CD4-positive, alpha-beta T cell treated with Interleukin-4 for 1 hour (primary cell): ENCODE data around the gene MAN2A1.

Source experiments
- DNase-seq, 2 donors: peaks; one replicate each; pipeline ENCODE4 v3.0.0-alpha.2; 2020 to 2022

MAN2A1 gene

GRCh38 chr5:109708813-109709212 lies 19.1 kb downstream of the MAN2A1 start:
- no peak for DNase-seq

DNA sequence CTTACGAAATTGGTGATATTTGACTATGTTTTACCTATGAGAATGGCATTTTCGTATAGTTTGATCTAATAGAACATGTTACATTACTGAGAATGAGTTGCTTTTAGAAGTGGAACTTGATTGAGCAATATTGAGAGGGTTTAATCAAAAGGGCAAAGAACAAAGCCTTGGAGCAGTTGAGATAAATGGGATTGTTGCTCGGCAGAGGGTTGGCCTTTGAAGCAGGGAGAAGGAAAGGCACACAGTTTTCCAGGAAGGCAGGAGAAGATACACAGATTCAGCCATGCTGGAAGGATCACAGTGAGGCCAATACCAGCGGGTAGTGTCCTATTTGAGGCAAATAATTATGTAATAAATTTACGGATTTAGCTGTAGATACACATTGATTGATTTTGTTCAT lies 19.5 kb downstream of the MAN2A1 start:
- no peak for DNase-seq

- DNase-seq: no peak
Measured at GRCh38 chr5:109711673-109712072, 21.9 kb downstream of the MAN2A1 start.

- no peak for DNase-seq
Measured at GRCh38 chr5:109713453-109713852, 23.7 kb downstream of the MAN2A1 start.

GRCh38 chr5:109714592-109714991 lies 24.9 kb downstream of the MAN2A1 start:
- no peak for DNase-seq

- no peak for DNase-seq
Measured at GRCh38 chr5:109718216-109718615, 28.5 kb downstream of the MAN2A1 start.

GRCh38 chr5:109718632-109719031 lies 28.9 kb downstream of the MAN2A1 start:
- DNase-seq: no peak

- no peak for DNase-seq
Measured at GRCh38 chr5:109719978-109720377, 30.3 kb downstream of the MAN2A1 start.

GRCh38 chr5:109721741-109722140 lies 32.0 kb downstream of the MAN2A1 start:
- no peak for DNase-seq

GRCh38 chr5:109723606-109724005 lies 33.9 kb downstream of the MAN2A1 start:
- DNase-seq: no peak

- no peak for DNase-seq
Measured at GRCh38 chr5:109725135-109725534, 35.4 kb downstream of the MAN2A1 start.

DNA sequence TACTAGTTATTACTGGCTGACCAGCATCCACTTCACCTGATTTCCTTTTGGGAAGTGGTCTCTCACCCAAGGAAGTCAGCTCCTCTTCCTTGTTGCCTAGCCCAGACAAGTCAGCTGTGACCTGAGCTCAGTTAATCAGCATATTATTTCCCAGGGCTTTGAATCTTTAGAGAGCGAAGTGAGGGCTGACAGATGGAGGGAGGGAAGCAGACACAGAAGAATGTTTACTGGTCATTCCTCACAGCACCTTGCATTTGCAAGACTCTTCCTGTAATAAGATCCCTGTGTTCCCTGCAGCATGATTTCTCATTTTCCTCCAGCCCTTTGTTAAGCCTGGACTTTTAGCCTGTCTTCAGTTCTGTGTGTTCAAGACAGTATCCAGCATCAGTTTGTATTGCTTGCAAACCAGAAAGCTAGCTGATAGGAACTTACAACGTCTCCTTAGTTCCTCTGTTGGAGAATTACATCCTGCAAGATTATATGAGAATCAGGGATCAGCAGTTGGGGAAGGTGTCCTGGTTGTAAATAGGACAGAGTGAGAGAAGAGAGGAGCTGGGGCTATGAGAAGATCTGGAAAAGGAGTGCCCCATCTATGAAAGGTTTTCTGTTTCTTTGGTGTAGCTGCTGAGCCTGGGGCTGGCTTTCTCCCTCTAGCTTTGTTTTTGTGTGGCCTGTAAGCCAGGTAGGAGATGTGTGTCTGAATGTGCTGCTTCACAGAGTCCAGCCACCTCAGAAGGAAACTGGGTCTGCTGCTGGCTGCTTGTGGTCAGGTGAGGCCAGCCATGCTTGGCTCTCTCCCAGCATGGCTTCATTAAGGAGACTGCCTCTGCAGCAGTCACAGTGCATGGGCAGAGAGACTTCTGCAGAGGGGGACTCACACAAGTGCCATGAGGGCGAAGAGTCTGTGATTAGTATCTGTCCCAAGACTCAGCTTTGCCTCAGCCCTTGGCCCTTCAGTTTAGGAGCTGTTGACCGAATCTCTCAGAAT lies 50.3 kb downstream of the MAN2A1 start:
- no peak for DNase-seq

GRCh38 chr5:109740966-109741365 lies 51.2 kb downstream of the MAN2A1 start:
- DNase-seq: no peak

- DNase-seq: no peak
Measured at GRCh38 chr5:109741390-109741789, 51.7 kb downstream of the MAN2A1 start.

GRCh38 chr5:109743041-109743531 lies 53.4 kb downstream of the MAN2A1 start:
- no peak for DNase-seq

DNA sequence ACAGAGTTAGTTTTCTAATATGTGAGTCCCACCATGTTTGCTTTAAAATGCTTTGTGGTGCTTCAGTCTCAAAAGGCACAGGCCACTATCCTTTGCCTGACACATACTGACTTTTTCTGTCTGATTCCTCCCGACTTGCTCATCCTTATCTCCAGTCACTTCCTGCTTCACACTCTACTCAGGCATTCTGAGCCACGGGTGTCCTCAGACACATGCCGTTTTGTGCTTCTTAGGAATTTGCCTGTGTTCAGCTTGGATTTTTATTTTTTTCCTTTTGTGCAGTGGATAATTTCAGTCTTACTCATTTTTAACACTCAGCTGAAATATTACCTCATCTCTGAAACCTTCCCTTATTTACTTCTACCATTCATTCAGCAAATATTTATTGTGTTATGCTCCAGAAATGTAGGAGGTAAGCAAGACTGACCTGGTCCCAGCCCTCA lies 54.1 kb downstream of the MAN2A1 start:
- no peak for DNase-seq

- no peak for DNase-seq
Measured at GRCh38 chr5:109744261-109744660, 54.5 kb downstream of the MAN2A1 start.

DNA sequence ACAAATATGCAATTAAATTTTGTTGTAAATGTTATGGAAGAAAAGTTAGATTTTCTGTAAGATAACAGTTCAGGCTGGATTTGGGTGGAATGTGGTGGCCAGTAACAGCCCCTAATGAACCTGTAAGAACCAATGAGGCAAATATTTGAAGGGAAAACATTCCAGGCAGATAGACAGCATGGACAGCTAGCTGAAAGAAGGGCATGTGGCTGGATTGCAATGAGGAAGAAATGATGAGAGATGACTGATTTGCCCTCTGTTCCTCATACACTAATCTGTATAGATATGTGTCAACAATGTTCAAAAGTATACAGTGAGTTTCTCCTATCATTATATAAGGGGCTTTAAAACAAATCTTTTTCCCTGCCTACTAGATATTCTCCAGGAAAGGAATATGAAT lies 58.8 kb downstream of the MAN2A1 start:
- no peak for DNase-seq

GRCh38 chr5:109750463-109750862 lies 60.7 kb downstream of the MAN2A1 start:
- DNase-seq: no peak

DNA sequence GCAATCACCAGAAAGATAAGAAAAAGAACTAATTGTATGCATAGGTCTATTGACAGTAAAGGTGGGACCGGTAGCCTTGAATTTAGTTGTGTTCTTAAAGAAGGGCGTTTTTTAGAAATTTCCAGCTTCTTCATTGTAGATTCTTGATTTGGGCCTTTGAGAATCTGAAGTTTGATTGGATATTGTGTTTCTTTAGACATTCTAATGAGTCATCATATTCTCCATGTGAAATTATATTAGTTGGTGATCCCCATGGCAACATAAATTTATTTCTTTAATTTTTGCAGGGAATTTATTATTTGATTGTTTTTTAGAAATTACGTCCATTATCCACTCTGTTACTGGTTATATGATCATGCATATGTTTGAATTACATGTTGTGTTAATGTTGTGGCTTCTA lies 63.6 kb downstream of the MAN2A1 start:
- DNase-seq: no peak

- DNase-seq: no peak
Measured at GRCh38 chr5:109754319-109754718, 64.6 kb downstream of the MAN2A1 start.

GRCh38 chr5:109755761-109756160 lies 66.0 kb downstream of the MAN2A1 start:
- no peak for DNase-seq

- DNase-seq: no peak
Measured at GRCh38 chr5:109756543-109757185, 66.9 kb downstream of the MAN2A1 start.

DNA sequence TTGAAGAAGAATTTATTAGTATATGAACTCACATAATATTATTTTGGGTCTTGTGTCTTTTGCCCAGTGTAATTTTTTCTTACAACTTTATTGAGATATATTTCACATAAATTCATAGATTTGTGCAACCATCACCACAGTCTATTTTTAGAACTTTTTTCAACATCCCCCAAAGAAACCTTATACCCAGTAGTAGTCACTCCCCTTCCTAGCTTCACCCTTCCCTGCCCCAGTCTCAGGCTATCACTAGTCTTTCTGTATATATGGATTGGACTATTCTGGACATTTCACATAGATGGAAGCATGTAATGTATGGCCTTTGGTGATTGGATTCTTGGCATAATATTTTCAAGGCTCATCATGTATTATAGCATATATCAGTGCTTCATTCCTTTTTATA lies 67.8 kb downstream of the MAN2A1 start:
- no peak for DNase-seq
